Activated CD4-positive, alpha-beta memory T cell treated with anti-CD3 and anti-CD28 coated beads, Interleukin-2, amount 10 ng/mL, durations not matched to agents 7 days and 5 days (primary cell): ENCODE measurements around the gene VPS33B. TPM values are rescaled to one million over a fixed set of nuclear protein-coding genes. Genes with fewer than 3 reads are reported as not detected.

Experiments
- CTCF ChIA-PET: fragments of 350-600 bp; sonication (Branson Sonifier 250); formaldehyde crosslinking; loops from one replicate; lab custom pipeline; 2021; ENCODE audit warnings: antibody characterized with exemption, inconsistent platforms; lab: Charles Lee
- POLR2A ChIA-PET: fragments of 350-600 bp; sonication (Branson Sonifier 250); formaldehyde crosslinking; loops from one replicate; lab custom pipeline; 2021; ENCODE audit warnings: antibody characterized with exemption; lab: Charles Lee
- DNase-seq: peaks from one replicate; pipeline ENCODE4 v3.0.0-alpha.2; 2020
- H3K27ac Mint-ChIP-seq: one replicate; pipeline ENCODE4 v1.8.0; 2021; ENCODE audit warnings: mild to moderate bottlenecking, mixed read lengths
- H3K27me3 Mint-ChIP-seq: one replicate; pipeline ENCODE4 v1.8.0; 2021; ENCODE audit warnings: mixed read lengths
- H3K36me3 Mint-ChIP-seq: one replicate; pipeline ENCODE4 v1.8.0; 2021; ENCODE audit warnings: low read depth, mixed read lengths
- H3K4me1 Mint-ChIP-seq: one replicate; pipeline ENCODE4 v1.8.0; 2021; ENCODE audit warnings: mixed read lengths
- H3K4me3 Mint-ChIP-seq: one replicate; pipeline ENCODE4 v1.8.0; 2021; ENCODE audit warnings: mild to moderate bottlenecking, mixed read lengths
- H3K9me3 Mint-ChIP-seq: one replicate; pipeline ENCODE4 v1.8.0; 2021; ENCODE audit warnings: mixed read lengths
- total RNA-seq, 2 experiments: library from RNA; stranded (reverse); gene quantifications; one replicate each; pipeline ENCODE4 v1.2.3, GENCODE V29; 2021

VPS33B gene
- total RNA-seq, 2 experiments from 2014 or later, result 20.8 to 23.5 TPM

GRCh38 chr15:90954712-90955623, 67.4 kb downstream of the VPS33B start, which contains the start of gene RCCD1:
Gene RCCD1 (plus strand): TSS chr15:90954884. CDS start chr15:90956735, 1,851 bp downstream.
- H3K4me1 Mint-ChIP-seq, result peaks cover 31% of the 10 kb centered on the region
- H3K36me3 Mint-ChIP-seq, result peaks cover 48% of the 10 kb centered on the region
- CTCF ChIA-PET, result interaction anchor here (0.6 to 12.0 kb wide), 18 partner anchors 8 to 493 kb away, joined by 3 to 167 read pairs (median 9); partner anchors contain the start of genes HDDC3, MAN2A2 and UNC45A
- H3K9me3 Mint-ChIP-seq, result no peaks in the 10 kb centered on the region
- DNase-seq, result peak; percentile 94
- H3K27ac Mint-ChIP-seq, result peak within 1 kb of the TSS; percentile 93
- H3K27me3 Mint-ChIP-seq, result no peaks in the 10 kb centered on the region
- POLR2A ChIA-PET, result interaction anchor here (0.7 to 10.6 kb wide), 18 partner anchors 8 to 722 kb away, joined by 3 to 198 read pairs (median 5); partner anchors contain the start of genes BLM, CIB1, HDDC3 and IQGAP1
- H3K4me3 Mint-ChIP-seq, result peak within 1 kb of the TSS; percentile 85

GRCh38 chr15:90953947-90954711, 68.3 kb downstream of the VPS33B start:
- no peak for DNase-seq
- Mint-ChIP-seq H3K4me1 (peaks cover 29% of the 10 kb centered on the region), H3K27me3 (no peaks in the 10 kb centered on the region), H3K9me3 (no peaks in the 10 kb centered on the region), H3K4me3 (peak overlapping the region; percentile 85), H3K27ac (peak overlapping the region; percentile 93), H3K36me3 (peaks cover 48% of the 10 kb centered on the region)
- ChIA-PET POLR2A (interaction anchor here (0.7 to 10.6 kb wide), 19 partner anchors 8 to 721 kb away, joined by 3 to 198 read pairs (median 5); partner anchors contain the start of genes BLM, CIB1, HDDC3 and IQGAP1), CTCF (interaction anchor here (0.7 to 12.0 kb wide), 8 partner anchors 9 to 1621 kb away, joined by 3 to 167 read pairs (median 5); partner anchors contain the start of genes HDDC3, MAN2A2 and UNC45A)

- Mint-ChIP-seq H3K9me3 (no peaks in the 10 kb centered on the region), H3K27me3 (no peaks in the 10 kb centered on the region), H3K36me3 (peaks cover 54% of the 10 kb centered on the region), H3K4me3 (no peak overlapping the region), H3K27ac (peak overlapping the region; percentile 18), H3K4me1 (peaks cover 29% of the 10 kb centered on the region)
- ChIA-PET POLR2A (interaction anchor here (0.6 to 10.6 kb wide), 5 partner anchors 8 to 40 kb away, joined by 3 to 198 read pairs (median 10); partner anchors contain the start of genes HDDC3 and UNC45A), CTCF (interaction anchor here (1.2 to 12.0 kb wide), 2 partner anchors 20 to 80 kb away, joined by 3 to 167 read pairs; partner anchors contain the start of genes HDDC3 and UNC45A)
- DNase-seq, result no peak
Measured at GRCh38 chr15:90952901-90953677, 69.3 kb downstream of the VPS33B start.

- Mint-ChIP-seq H3K4me1 (peaks cover 16% of the 10 kb centered on the region), H3K27ac (no peak overlapping the region), H3K9me3 (no peaks in the 10 kb centered on the region), H3K4me3 (no peak overlapping the region), H3K36me3 (peaks cover 60% of the 10 kb centered on the region), H3K27me3 (no peaks in the 10 kb centered on the region)
- POLR2A ChIA-PET, result no interaction called here
- DNase-seq, result no peak
- CTCF ChIA-PET, result interaction anchor here (2.0 to 12.0 kb wide), 2 partner anchors 15 to 17 kb away, joined by 7 to 167 read pairs; partner anchors contain the start of genes HDDC3 and UNC45A
Measured at GRCh38 chr15:90950676-90951075, 71.7 kb downstream of the VPS33B start.

GRCh38 chr15:90949979-90950675, 72.3 kb downstream of the VPS33B start:
- H3K27me3 Mint-ChIP-seq, result no peaks in the 10 kb centered on the region
- no peak for DNase-seq
- H3K9me3 Mint-ChIP-seq, result no peaks in the 10 kb centered on the region
- ChIA-PET CTCF (interaction anchor here (2.0 to 2.1 kb wide), 2 partner anchors 15 to 18 kb away, joined by 5 to 7 read pairs; partner anchors contain the start of genes HDDC3 and UNC45A), POLR2A (interaction anchor here (1.0 kb wide), 1 partner anchor 15 kb away, joined by 4 read pairs; the partner anchor contains the start of gene UNC45A)
- H3K27ac Mint-ChIP-seq, result no peak overlapping the region
- peaks cover 15% of the 10 kb centered on the region for H3K4me1 Mint-ChIP-seq
- H3K36me3 Mint-ChIP-seq, result peaks cover 61% of the 10 kb centered on the region
- H3K4me3 Mint-ChIP-seq, result no peak overlapping the region

Other genes starting within 250 kb of the VPS33B start
- gene FURIN, start 154.0 kb downstream of the VPS33B start, total RNA-seq, result 100 to 1,000 TPM; 550 to 553 TPM
- gene FES, start 138.1 kb downstream of the VPS33B start, total RNA-seq, result 10 to 100 TPM; 31.2 to 32.4 TPM
- gene MAN2A2, start 119.3 kb downstream of the VPS33B start, total RNA-seq, result 100 to 1,000 TPM; 132 to 133 TPM
- gene HDDC3, start 90.0 kb downstream of the VPS33B start, total RNA-seq, result 10 to 100 TPM; 37.6 to 41.7 TPM
- 10 to 100 TPM; 71.3 to 75.2 TPM for gene UNC45A, start 87.3 kb downstream of the VPS33B start, total RNA-seq
- gene RCCD1, start 67.7 kb downstream of the VPS33B start, total RNA-seq, result 10 to 100 TPM; 31.3 to 32.8 TPM
- 100 to 1,000 TPM; 158 to 167 TPM for gene PRC1, start 28.1 kb downstream of the VPS33B start, total RNA-seq
- gene SV2B, start 77.7 kb upstream of the VPS33B start, total RNA-seq, result under 1 TPM in 1 of 2 experiments, not detected in 1; 0.05 TPM